GM19438 (cell line): ENCODE measurements around the gene PTPRM.

Experiments
- ATAC-seq: cut with Tn5 transposase; IDR thresholded peaks from one replicate; pipeline ENCODE4 v1.9.1; 2021; ENCODE audit warnings: low read depth; ENCODE audit not compliant: unreplicated experiment

Gene PTPRM

GRCh38 chr18:8242151-8242696, 675.1 kb downstream of the PTPRM start:
- no peak for ATAC-seq

DNA sequence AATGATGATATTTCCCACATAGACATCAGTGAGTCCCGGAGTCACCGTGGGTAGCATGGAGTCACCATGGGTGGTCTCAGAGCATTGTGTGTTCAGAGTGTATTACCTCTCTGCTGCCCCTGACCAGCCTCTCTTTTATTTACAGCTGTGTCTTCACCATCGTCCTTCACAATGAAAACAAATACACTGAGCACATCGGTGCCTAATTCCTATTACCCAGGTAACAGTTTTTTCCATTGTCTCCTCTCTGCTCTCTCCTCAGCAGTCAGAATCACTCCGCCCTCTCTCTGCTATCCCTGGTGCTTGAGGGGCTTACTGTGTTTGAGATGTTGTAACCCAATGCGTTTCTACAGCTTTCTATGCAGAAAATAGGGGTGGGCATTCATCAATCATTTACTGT, 680.6 kb downstream of the PTPRM start:
- ATAC-seq = no peak

DNA sequence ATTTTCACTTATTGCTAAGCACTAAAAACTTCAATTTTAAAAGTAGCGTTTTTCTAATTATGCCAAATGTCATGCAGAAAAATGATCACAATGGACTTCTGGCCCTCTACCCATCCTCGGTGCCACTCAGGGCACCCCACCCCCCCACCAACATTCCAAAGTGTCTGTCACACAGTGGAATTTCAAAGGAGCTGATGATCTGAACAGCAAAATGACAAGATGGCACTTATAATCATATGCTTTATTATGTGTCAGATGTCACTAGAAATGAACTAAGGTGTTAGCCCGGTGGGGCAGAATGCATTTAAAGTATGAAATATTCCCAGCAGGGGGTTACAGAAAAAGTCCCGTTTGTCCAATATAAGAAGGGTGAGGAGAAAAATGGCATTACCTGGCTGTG, 681.5 kb downstream of the PTPRM start:
- ATAC-seq = no peak

- ATAC-seq = no peak
Measured at GRCh38 chr18:8249811-8250210, 682.7 kb downstream of the PTPRM start.

- no peak for ATAC-seq
Measured at GRCh38 chr18:8252371-8252770, 685.3 kb downstream of the PTPRM start.

GRCh38 chr18:8253944-8254343, 686.8 kb downstream of the PTPRM start:
- ATAC-seq = no peak

- ATAC-seq = no peak
Measured at GRCh38 chr18:8254654-8255053, 687.5 kb downstream of the PTPRM start.

GRCh38 chr18:8257851-8258434, 690.8 kb downstream of the PTPRM start:
- no peak for ATAC-seq

GRCh38 chr18:8260319-8260718, 693.2 kb downstream of the PTPRM start:
- ATAC-seq = no peak

- no peak for ATAC-seq
Measured at GRCh38 chr18:8260827-8261226, 693.7 kb downstream of the PTPRM start.

- no peak for ATAC-seq
Measured at GRCh38 chr18:8261651-8262091, 694.6 kb downstream of the PTPRM start.

GRCh38 chr18:8262221-8262620, 695.1 kb downstream of the PTPRM start:
- no peak for ATAC-seq

DNA sequence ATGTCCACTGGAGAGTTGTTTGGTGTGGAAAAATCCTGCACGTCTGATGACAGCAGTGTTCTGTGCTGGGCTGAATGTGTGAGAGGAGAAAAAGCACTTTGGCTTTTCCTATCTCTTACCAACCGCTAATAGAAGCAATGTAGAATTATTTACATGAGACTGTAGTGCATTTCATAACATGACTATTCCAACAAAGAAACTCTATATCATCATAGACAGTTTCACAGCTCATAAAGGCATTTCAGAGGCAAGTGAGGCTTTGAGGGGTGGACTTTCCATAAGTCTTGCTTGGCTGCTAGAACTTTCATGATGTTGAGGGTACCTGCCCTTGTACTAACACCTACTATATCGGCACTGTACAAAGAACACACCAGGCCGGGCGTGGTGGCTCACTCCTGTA, 697.0 kb downstream of the PTPRM start:
- no peak for ATAC-seq

DNA sequence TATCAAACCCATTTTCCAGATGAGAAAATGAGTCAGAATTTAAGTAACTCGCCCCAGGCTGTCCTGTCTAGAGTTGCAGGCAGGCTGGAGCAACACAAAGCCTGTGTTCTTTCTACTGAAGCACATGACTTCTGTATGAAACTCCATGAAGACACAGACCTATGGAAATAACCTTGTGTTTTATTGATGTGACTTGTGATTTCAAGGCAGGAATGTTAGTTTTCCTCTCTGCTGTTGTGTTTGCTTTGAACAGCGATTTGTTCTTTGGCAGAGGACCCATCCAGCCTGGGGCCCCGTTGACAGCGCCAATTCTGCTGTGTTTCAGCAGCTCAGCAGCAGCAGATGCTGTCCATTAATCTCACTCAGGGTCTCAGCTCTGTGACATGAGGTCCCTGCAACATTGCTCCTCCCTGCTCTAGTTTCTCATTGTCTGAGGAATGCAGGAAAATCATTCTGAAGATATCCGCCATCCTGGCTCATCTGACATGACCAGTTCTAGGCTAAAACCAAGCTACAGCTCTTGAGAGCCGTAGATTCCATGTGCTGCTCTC, 697.8 kb downstream of the PTPRM start:
- ATAC-seq = no peak

GRCh38 chr18:8272254-8272653, 705.1 kb downstream of the PTPRM start:
- ATAC-seq = no peak

DNA sequence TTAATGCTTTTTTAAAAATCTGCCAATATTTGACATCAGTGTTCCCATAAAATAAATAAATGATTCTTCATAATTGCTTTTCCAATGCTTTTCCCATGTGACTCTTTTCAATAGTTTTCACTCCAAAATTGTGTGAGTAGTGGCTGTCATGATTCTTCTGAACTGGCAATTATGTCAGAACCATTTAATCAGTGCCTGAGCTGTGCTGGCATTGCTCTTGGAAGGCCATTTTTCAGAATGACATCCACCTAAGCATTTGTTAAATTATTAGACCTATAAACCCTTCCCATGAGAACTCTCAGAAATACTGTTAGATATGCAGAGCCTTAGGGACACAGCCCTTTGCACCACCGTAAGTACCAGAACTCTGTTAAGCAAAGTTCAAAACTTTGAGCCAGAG, 707.3 kb downstream of the PTPRM start:
- no peak for ATAC-seq

DNA sequence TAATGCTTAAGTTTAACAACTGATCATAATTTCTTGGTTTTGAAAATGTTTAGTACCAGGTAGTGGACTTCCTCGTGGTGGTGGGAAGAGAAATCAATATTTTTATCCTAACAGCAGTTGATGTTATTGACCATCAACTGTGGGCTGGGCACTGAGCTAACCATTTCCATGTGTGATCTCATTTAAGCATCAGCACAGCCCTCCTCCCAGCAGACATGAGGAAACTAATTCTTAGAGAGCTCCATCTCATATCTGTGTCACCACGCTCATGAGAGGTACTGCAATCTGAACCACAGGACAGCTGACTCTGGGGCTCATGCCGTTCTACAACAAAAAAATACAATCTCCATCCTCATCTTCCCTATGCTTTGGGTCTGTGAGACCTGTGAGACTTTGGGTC, 709.3 kb downstream of the PTPRM start:
- no peak for ATAC-seq

DNA sequence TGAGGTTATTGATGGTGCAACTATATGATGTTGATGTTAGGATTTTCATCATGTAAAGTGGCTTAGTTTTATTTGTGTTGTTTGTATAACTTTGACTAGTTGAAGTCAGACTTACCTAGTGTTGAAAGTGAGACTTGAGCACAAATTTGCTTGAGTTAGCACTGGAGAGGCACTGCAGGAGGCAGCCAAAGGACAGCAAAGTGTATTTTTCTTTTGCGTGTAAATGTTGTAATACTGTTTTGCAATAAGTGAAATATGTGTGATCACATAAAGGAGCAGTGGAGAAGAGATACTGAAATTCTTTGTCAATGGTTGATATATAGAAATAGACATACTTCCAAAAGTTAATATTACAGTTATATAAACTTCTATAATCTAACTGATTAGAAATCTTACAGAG, 710.2 kb downstream of the PTPRM start:
- no peak for ATAC-seq

- ATAC-seq = no peak
Measured at GRCh38 chr18:8279346-8279745, 712.2 kb downstream of the PTPRM start.

DNA sequence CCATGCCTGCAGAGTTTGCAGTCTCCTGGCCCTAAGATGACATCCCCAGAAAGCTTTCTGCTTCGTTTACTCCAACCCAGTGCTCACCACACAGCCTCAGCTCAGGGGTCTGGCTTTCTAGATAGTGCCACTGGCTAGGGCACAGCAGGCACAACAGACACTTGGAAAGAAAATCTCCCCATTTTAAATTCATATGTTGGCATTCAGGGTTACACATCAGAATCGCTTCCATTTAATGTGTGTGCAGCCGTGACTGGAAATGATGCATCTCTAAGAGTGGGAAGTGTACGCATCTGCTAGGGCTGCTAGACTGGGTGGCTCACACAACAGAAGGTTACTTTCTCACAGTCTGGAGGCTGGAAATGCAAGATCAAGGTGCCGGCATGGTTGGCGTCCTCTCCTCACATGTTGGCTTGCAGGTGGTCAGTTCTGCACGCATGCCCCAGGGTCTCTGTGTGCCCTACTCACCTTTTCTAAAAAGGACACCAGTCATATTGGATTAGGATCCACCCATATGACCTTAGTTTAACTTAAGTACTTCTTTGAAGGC, 712.7 kb downstream of the PTPRM start:
- no peak for ATAC-seq

GRCh38 chr18:8283891-8284585, 716.9 kb downstream of the PTPRM start:
- no peak for ATAC-seq

GRCh38 chr18:8286303-8286702, 719.2 kb downstream of the PTPRM start:
- no peak for ATAC-seq
